SU-DHL-6 (cell line): ENCODE measurements around the gene RC3H1.

Experiments
- H2AFZ ChIP-seq: fragments of 200-600 bp; sonication (generic); 2 replicates; pipeline ENCODE4 v1.6.1; 2014; ENCODE audit warnings: low read depth, mild to moderate bottlenecking, moderate library complexity, mixed read lengths, antibody characterized with exemption, low read length; ENCODE audit not compliant: severe bottlenecking
- H3F3A ChIP-seq: fragments of 200-600 bp; shearing (Covaris generic); 2 replicates; pipeline ENCODE4 v1.6.0; 2016; ENCODE audit warnings: antibody characterized with exemption, mild to moderate bottlenecking; ENCODE audit not compliant: insufficient read depth
- H3K27ac ChIP-seq: fragments of 200-600 bp; sonication (generic); 2 replicates; pipeline ENCODE4 v1.5.1; 2016; ENCODE audit warnings: low read depth, mild to moderate bottlenecking, low read length, moderate library complexity, mixed read lengths
- H3K27me3 ChIP-seq: fragments of 200-600 bp; sonication (generic), shearing (Covaris generic); 2 replicates; pipeline ENCODE4 v1.6.0; 2014; ENCODE audit warnings: mild to moderate bottlenecking, low read length
- H3K36me3 ChIP-seq: fragments of 200-600 bp; sonication (generic); 2 replicates; pipeline ENCODE4 v1.6.1; 2014; ENCODE audit warnings: mild to moderate bottlenecking, low read length, mixed read lengths
- H3K4me2 ChIP-seq: fragments of 300-600, 200-600 bp; shearing (Covaris generic), sonication (generic); 2 replicates; pipeline ENCODE4 v1.6.0; 2014; ENCODE audit warnings: low read length, low read depth, mild to moderate bottlenecking; ENCODE audit not compliant: poor library complexity, severe bottlenecking
- H3K4me3 ChIP-seq: fragments of 200-600 bp; sonication (generic); 2 replicates; pipeline ENCODE4 v1.5.1; 2014; ENCODE audit warnings: antibody characterized with exemption, low read length, mild to moderate bottlenecking, mixed read lengths; ENCODE audit not compliant: insufficient read depth, poor library complexity, severe bottlenecking
- H3K79me2 ChIP-seq: fragments of 200-600 bp; sonication (generic); 2 replicates; pipeline ENCODE4 v1.6.1; 2014; ENCODE audit warnings: mild to moderate bottlenecking, low read length, moderate library complexity; ENCODE audit not compliant: insufficient read depth
- H3K9ac ChIP-seq: fragments of 200-600 bp; sonication (generic); 2 replicates; pipeline ENCODE4 v1.7.0; 2014; ENCODE audit warnings: mild to moderate bottlenecking, low read length
- H3K9me2 ChIP-seq: fragments of 200-600 bp; sonication (generic); replicated peaks from 2 replicates; pipeline ENCODE4 v1.6.1; 2014; ENCODE audit warnings: low read length; ENCODE audit not compliant: insufficient read depth
- H3K9me3 ChIP-seq: fragments of 200-600 bp; sonication (generic); 2 replicates; pipeline ENCODE4 v1.6.1; 2014; ENCODE audit warnings: low read length, mixed read lengths; ENCODE audit not compliant: insufficient read depth
- H4K20me1 ChIP-seq: fragments of 200-600 bp; sonication (generic); 2 replicates; pipeline ENCODE4 v1.6.1; 2014; ENCODE audit warnings: low read depth, mild to moderate bottlenecking, antibody characterized with exemption, low read length, moderate library complexity, mixed read lengths
- EZH2phosphoT487 ChIP-seq: fragments of 200-600 bp; sonication (generic), shearing (Covaris generic); conservative IDR thresholded peaks from 2 replicates; pipeline ENCODE4 v1.6.1; 2018; ENCODE audit warnings: mild to moderate bottlenecking, antibody characterized with exemption, low read length, moderate library complexity, mixed read lengths
- TF ChIP-seq, protein P1 (sequence below): fragments of 200-600 bp; sonication (generic); IDR thresholded peaks from one replicate; pipeline ENCODE4 v1.5.1; 2017; ENCODE audit warnings: antibody characterized with exemption, mild to moderate bottlenecking, low read length, moderate library complexity; ENCODE audit not compliant: insufficient read depth, poor library complexity, severe bottlenecking

The RC3H1 gene

DNA sequence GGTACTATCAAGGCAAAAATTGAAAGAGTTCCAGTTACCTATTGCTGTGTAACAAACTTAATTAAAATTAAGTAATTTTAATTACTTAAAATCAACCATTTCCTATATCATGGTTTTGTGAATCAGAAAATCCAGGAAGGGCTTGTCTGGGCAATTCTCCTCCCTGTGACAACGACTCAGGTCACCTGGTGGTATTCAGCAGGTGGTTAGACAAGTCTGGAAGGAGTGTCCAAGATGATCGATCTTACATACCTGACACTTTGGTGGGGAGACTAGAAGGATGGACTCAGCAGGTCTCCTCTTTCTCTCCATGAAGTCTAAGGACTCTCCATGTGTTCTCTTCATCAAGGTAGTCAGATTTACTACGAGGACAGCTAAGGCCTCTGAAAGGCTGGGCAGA, 128.0 kb downstream of the RC3H1 start:
- H3K36me3 ChIP-seq = no peaks in the 10 kb centered on the region
- no peaks in the 10 kb centered on the region for H4K20me1 ChIP-seq
- H3K4me3 ChIP-seq = no peak overlapping the region
- TF ChIP-seq, protein P1, sequence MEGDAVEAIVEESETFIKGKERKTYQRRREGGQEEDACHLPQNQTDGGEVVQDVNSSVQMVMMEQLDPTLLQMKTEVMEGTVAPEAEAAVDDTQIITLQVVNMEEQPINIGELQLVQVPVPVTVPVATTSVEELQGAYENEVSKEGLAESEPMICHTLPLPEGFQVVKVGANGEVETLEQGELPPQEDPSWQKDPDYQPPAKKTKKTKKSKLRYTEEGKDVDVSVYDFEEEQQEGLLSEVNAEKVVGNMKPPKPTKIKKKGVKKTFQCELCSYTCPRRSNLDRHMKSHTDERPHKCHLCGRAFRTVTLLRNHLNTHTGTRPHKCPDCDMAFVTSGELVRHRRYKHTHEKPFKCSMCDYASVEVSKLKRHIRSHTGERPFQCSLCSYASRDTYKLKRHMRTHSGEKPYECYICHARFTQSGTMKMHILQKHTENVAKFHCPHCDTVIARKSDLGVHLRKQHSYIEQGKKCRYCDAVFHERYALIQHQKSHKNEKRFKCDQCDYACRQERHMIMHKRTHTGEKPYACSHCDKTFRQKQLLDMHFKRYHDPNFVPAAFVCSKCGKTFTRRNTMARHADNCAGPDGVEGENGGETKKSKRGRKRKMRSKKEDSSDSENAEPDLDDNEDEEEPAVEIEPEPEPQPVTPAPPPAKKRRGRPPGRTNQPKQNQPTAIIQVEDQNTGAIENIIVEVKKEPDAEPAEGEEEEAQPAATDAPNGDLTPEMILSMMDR = no peak
- TF ChIP-seq EZH2phosphoT487 = no peak
- H3K4me2 ChIP-seq = no peak overlapping the region
- H3F3A ChIP-seq = no peaks in the 10 kb centered on the region
- no peak overlapping the region for H3K9ac ChIP-seq
- no peaks in the 10 kb centered on the region for H3K79me2 ChIP-seq
- H2AFZ ChIP-seq = no peak overlapping the region
- H3K9me3 ChIP-seq = no peaks in the 10 kb centered on the region
- H3K27me3 ChIP-seq = no peaks in the 10 kb centered on the region
- no peak overlapping the region for H3K27ac ChIP-seq
- no peaks in the 10 kb centered on the region for H3K9me2 ChIP-seq

DNA sequence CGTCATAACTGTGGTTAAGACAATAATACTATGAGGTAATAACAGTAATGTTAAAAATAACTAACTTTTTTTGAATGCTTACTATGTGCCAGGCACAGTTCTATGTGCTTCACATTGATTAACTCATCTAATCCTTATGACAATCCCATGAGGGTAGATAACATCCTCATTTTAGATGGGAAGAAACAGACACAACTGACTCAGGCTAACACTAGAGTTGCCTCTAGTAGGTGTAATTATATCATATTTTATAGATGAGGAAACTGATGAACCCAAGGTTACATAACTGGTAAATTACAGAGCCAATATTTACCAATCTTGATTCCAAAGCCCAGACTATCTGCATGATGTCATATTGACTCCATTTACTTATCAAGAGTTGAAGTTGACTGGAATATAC, 128.5 kb downstream of the RC3H1 start:
- no peaks in the 10 kb centered on the region for H3K79me2 ChIP-seq
- no peaks in the 10 kb centered on the region for H3K9me3 ChIP-seq
- no peak overlapping the region for H3K9ac ChIP-seq
- no peaks in the 10 kb centered on the region for H3K9me2 ChIP-seq
- no peaks in the 10 kb centered on the region for H3K36me3 ChIP-seq
- H3F3A ChIP-seq = no peaks in the 10 kb centered on the region
- TF ChIP-seq EZH2phosphoT487 = no peak
- TF ChIP-seq, protein P1 = no peak
- H4K20me1 ChIP-seq = no peaks in the 10 kb centered on the region
- no peak overlapping the region for H3K4me2 ChIP-seq
- H3K27me3 ChIP-seq = no peaks in the 10 kb centered on the region
- no peak overlapping the region for H3K27ac ChIP-seq
- H2AFZ ChIP-seq = no peak overlapping the region
- no peak overlapping the region for H3K4me3 ChIP-seq

DNA sequence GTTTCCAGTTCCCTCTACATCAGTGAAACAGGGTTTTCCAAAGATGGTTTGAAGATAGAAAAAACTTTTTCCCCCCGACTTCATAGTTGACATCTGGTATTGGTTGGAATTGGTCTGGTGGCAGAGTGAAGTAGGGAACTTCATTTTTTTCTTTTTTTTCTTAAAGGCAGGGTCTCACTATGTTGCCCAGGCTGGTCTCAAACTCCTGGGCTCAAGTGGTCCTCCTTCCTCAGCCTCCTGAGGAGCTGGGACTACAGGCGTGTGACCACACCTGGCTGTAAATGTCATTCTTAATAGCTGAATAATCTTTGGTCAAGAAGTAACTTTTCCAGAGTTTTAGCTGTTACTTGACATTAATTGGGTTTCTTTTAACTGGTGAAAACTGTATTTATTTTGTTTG, 132.3 kb downstream of the RC3H1 start:
- no peak overlapping the region for H3K4me3 ChIP-seq
- no peak for TF ChIP-seq EZH2phosphoT487
- TF ChIP-seq, protein P1 = no peak
- H3K79me2 ChIP-seq = no peaks in the 10 kb centered on the region
- no peak overlapping the region for H2AFZ ChIP-seq
- no peaks in the 10 kb centered on the region for H3K27me3 ChIP-seq
- no peaks in the 10 kb centered on the region for H3K9me3 ChIP-seq
- H3K9ac ChIP-seq = no peak overlapping the region
- H3K9me2 ChIP-seq = no peaks in the 10 kb centered on the region
- no peaks in the 10 kb centered on the region; the same call in 1 of the 2 replicates for H3K36me3 ChIP-seq
- no peak overlapping the region for H3K4me2 ChIP-seq
- no peak overlapping the region for H3K27ac ChIP-seq
- no peaks in the 10 kb centered on the region for H3F3A ChIP-seq
- H4K20me1 ChIP-seq = no peaks in the 10 kb centered on the region

DNA sequence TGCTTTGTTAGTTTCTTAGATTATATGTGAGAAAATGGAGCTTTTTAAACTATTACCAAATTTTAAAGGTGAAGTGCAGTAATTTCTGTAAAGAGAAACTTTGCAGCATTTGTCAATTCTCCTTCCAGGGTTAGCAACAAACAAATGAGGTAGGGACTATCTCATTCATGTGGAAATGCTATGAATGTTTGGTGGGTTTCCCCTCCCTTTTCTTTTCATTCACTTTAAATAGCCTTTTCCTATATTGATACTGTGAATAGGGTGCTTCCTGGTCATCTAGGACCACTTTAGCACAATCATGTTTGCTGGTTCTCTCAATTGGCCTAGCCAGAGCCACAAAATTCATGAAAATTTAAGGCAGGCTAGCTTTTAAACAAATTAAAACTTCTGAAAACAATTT, 133.4 kb downstream of the RC3H1 start:
- H4K20me1 ChIP-seq = no peaks in the 10 kb centered on the region
- no peaks in the 10 kb centered on the region; the same call in 1 of the 2 replicates for H3K79me2 ChIP-seq
- no peaks in the 10 kb centered on the region for H3K9me3 ChIP-seq
- no peak overlapping the region for H3K4me2 ChIP-seq
- no peak overlapping the region for H3K4me3 ChIP-seq
- TF ChIP-seq, protein P1 = no peak
- TF ChIP-seq EZH2phosphoT487 = no peak
- H3K9me2 ChIP-seq = no peaks in the 10 kb centered on the region
- no peaks in the 10 kb centered on the region for H3F3A ChIP-seq
- H3K27ac ChIP-seq = no peak overlapping the region
- no peak overlapping the region for H3K9ac ChIP-seq
- no peaks in the 10 kb centered on the region; the same call in 1 of the 2 replicates for H3K36me3 ChIP-seq
- no peak overlapping the region for H2AFZ ChIP-seq
- no peaks in the 10 kb centered on the region for H3K27me3 ChIP-seq
